ENCODE data around the gene KASH5.
"Not testable (repeated sequence)": the region's sequence is repeated elsewhere in the genome, so short reads cannot be mapped to it uniquely, and the experiment has no call there.

KASH5 gene

DNA sequence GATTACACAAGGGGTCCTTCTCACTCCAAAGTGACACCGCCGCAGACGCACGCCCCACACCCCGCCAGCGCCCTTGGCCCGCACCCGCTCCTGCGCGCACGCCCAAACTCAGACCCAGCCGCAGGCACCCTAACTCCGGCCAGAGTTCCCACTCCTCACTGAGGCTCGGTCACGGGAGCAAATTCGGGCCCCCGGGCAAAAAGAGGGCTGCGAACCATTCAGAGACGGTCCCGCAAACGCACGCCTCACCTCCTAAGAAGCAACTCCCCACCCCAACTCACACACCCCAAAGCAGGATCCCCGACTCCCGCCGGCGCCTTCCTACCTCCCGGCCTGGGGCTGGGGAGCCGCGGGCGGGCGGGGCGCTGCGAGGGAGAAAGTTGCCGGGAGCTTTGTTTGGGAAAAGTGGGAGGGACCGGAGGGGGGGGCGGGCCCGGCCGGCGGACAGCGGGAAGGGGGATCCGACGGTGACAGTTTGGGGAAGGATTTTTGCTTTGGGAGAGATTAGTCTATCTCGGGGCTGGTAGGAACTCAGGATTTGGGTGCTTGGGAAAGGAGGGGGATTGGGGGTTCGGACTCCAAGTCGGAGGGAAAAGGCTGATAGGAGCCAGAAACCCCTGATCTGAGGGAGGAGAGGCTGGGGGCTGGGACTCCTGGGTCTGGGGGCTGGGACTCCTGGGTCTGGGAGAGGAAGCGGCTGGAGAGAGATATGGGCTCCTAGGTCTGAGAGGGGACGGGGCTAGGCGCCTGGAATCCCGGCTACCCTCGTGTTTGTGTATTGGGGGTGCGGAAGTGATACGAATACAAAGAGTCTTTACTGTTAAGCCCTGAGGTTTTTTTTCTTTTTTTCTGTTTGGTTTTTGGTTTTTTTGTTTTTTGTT lies 25.8 kb upstream of the KASH5 start, which contains the start of gene TEAD2:
TSS of gene TEAD2 (minus strand) at position 369 of the 881 bp plus-strand sequence. CDS start 2,341 bp downstream, outside the sequence.
- DNase-seq (ENCODE audit: low spot score): peak; percentile 82

DNA sequence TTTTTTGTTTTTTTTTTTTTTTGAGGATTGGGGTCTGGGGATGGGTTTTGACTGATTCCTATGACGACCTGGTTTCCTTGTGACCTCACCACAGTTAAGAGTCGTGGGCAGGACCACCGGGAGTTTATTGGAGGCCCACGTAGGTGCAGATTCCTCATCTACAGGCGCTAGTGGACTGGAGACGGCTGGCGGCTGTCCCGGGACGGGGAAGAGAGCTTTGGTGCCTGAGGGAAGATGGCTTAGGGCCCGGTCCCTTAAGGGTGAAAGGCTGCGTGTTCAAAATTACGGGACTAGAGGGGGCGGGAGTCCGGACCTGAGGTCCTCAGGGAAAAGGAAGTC lies 25.2 kb upstream of the KASH5 start:
- DNase-seq (ENCODE audit: low spot score): no peak

DNA sequence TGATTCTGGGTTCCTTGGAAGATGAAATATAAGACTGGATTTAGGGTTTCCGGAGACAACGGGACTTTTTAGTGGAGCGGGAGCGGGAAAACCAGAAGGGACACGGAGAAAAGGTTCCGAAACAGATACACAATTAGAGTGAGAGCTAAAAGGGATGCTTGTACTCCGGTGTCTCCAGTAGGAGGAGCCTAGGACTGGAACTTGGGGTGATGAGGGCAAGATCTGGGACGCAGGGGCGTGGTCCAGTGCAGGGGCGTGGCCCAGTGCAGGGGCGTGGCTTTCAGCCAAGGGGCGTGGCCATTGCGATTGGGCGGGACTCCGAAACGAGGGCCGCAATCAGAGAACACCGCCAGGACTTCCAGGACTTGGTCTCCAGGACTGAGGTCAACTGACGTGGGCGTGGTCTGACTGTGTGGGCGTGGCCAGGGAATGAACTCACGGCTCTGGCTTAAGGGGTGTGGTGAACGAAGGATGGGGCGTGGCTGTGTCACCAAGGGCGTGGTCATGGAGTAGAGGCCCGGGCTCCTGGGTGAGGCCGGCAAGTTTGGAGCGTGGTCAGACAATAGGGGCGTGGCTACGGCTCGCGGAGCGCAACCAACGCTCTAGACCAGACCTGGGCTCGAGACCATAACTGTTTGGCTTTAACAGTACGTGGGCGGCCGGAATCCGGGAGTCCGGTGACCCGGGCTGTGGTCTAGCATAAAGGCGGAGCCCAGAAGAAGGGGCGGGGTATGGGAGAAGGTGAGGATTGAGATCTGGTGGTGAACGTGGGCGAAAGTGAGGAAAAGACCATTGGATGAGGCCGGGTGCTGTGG lies 24.6 kb upstream of the KASH5 start, which contains the start of gene DKKL1:
TSS of gene DKKL1 (plus strand) at position 610 of the 815 bp plus-strand sequence. CDS start at position 732, 122 bp downstream.
- peak; percentile 98 for DNase-seq (ENCODE audit: low spot score)

DNA sequence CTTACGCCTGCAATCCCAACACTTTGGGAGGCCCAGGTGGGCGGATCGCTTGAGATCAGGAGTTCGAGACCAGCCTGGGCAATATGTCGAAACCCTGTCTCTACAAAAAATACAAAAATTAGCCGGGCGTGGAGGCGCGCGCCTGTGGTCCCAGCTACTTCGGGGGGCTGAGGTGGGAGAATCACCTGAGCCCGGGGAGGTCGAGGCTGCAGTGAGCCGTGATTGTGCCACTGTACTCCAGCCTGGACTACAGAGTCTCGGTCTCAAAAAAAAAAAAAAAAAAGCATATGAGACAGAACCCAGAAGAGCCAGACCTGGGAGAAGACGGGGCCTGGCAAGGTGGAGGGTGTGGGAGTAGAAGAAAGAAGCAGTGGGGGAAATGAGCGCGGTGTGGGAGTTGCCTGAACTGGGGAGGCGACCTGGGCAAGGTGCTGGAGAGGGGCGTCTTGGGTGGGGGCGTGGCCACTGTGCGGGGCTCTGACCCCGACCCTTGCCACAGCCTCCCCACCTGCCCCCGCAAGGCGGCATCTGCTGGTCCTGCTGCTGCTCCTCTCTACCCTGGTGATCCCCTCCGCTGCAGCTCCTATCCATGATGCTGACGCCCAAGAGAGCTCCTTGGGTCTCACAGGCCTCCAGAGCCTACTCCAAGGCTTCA lies 23.8 kb upstream of the KASH5 start:
- DNase-seq (ENCODE audit: low spot score): no peak

GRCh38 chr19:49366110-49366509 lies 21.9 kb upstream of the KASH5 start:
- no peak for DNase-seq (ENCODE audit: low spot score)

DNA sequence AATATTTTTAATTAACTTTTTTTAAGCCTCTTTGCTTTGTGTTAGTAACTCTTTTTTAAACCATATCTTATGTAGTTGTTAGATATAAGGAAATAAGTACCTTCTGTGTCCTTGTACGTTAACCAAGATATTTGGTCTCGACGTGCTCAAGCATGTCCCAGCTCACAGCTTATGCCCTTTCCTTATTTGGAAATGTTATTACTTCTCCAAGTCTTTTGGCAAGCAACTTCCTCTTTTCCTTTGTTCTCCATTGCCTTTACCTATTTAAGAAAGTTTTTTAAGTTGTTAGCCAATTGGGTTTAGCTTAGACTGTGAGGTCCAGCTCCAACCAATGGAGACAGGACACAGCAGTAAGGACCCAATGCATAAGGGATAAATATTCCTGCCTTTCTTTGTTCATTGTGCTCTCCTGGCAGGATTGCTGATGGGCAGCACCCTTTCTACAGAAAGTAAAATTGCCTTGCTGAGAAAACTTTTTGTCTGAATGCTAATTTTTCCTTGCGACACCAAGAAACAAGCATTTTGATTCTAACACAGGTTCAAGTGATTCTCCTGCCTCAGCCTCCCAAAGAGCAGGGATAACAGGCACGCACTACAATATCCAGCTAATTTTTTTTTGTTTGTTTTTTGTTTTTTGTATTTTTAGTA lies 19.2 kb upstream of the KASH5 start:
- DNase-seq (ENCODE audit: low spot score): no peak

DNA sequence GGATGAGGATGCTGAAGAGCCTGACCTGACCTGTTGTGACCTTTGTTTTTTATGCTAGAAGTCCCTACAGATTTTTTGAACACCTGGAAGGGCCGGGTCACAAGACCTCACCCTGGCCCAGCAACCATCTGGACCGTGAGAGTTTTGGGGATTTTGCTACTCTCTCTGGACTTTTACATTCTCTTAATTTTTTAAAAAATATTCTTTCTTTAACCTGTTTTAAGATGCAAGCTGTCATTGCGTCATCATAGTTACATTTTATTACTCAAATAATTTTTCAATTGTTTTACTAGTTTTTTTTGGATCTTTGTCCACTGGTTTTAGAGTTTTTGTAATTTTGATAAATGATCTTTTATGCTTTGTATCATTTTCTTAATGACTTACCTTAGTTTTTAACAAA lies 16.9 kb upstream of the KASH5 start:
- no peak for DNase-seq (ENCODE audit: low spot score)

- DNase-seq (ENCODE audit: low spot score): not testable (repeated sequence)
Measured at GRCh38 chr19:49373174-49373573, 14.9 kb upstream of the KASH5 start.

- no peak for DNase-seq (ENCODE audit: low spot score)
Measured at GRCh38 chr19:49374665-49375434, 13.2 kb upstream of the KASH5 start.

DNA sequence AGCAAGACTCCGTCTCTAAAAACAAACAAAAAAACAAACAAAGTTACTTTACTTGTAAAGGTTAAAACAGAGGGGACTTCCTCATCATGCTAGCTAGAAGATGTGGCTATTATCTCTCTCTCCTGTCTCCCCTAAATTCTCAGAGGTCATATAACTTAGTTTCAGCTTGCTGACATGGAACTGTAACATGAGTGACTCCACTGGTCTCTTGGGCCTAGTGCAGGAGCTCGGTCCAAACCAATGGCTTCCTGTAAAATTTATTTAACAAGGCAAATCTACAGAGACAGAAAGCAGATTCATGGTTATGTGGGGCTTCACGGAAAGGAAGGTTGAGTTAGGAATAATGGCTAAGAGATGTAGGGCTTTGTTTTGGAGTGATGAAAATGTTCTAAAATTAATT lies 9.5 kb upstream of the KASH5 start:
- no peak for DNase-seq (ENCODE audit: low spot score)

GRCh38 chr19:49380391-49380790 lies 7.7 kb upstream of the KASH5 start:
- DNase-seq (ENCODE audit: low spot score): no peak

GRCh38 chr19:49382639-49383038 lies 5.4 kb upstream of the KASH5 start:
- DNase-seq (ENCODE audit: low spot score): no peak

DNA sequence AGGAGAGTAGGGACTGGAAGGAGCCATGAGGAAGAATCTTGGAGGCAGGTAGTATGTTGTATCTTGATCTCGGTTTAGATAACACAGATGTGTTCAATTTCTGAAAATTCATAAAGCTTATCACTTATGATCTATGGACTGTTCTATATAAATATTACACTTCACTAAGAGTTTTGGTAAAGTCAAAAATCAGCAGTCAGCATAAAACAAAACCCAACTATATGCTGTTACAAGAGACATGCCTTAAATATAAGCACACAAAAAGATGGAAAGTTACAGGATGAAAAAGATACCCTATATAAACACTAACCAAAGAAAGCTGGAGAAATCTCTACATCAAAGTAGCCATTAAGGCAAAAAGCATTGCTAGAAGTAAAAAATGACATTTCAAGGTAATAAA lies 4.5 kb upstream of the KASH5 start:
- DNase-seq (ENCODE audit: low spot score): no peak

DNA sequence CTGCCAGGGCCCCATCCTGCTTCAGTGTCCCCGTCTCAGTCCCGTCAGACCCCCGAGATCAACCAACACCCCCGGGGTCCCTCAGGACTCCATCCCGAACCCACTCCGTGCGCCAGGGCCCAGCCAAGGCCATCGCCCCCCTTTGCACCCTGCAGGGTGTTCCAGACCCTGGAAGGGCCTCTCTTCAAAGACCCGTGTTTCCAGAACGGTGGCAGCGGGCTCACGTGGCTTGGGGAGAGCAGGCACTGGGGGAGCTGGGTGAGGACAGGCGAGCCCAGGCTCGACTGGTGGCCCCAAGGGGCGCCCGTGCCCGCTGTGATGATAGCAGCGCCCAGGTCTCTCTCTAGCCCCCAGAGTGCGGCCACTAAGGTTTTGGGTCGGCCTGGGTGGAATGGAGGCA lies 1.4 kb downstream of the KASH5 start:
- no peak for DNase-seq (ENCODE audit: low spot score)

GRCh38 chr19:49390131-49390928 lies 2.3 kb downstream of the KASH5 start:
- no peak for DNase-seq (ENCODE audit: low spot score)

DNA sequence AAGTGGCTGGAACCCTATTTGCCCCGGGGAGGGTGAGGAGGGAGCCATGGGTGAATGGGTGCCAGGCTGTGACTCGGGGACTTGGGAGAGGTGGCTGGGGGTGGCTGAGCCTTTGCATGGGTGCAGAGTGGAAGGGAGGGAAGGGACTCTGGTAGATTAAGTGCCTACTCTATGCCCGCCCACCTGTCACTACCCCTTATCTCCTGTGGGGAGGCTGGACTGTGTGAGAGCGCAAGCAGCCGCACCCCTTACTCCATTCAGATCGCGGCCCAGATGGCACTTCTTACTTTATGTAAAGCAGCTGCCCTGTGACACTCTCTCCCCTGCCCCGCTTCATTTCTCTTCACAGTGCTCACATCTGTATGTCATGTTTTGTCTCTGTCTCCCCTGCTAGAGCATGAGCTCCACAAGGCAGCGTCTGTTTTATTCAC lies 2.9 kb downstream of the KASH5 start:
- no peak for DNase-seq (ENCODE audit: low spot score)

DNA sequence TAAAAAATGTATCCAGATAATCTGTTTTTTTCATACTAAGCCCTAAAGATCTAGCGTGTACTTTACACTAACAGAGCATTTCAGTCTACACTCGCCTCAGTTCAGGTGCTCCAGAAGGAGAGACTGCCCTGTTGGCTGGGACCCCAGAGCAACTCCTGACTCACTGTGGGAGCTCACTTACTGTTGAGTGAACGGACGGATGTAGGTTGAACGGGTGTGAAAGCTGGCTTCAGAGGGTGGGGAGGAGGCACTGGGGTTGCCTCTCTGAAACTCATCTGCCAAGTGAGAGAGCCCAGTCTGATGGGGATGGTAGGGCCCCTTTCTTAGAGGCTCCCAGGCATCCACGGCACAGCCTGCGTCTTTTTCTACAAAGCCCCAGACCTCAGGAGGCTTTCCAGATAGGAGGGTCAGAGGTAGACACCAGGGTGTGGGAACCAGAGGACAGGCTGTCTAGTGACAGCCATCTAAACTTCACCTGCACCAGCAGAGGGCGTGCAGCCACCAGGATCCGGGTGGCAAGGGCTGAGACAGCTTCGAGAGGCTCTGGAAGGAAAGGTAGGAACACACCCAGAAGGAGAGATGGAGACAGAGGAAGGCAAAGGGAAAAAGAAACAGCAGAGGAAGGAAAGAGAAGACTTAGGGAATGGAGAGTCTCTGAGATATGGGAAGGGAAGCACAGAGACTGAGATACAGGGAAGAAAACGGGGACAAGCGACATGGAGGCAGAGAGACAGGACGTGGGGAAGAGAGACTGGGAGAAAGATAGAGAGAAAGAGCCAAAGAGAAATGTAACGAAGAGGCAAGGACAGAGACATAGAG lies 3.7 kb downstream of the KASH5 start:
- DNase-seq (ENCODE audit: low spot score): peak; percentile 80

DNA sequence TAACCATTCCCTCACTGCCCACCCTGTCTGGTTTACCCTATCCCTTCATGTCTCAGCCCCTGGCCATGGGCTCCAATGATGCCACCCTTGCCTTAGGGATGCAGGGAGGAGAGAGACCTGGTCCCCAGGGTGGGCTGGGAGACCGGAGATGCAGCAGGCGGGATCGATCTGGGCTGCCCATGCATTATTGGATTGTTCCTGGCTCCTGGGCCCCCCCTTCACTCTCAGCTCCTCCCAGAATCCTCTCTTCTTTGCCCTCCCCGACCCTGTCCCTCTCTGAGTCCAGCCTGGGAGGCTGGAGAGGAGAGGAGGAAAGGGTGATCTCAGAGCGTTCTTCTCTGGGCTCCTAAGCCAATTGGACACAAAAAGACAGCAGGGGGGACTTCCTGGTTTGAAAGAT lies 5.8 kb downstream of the KASH5 start:
- no peak for DNase-seq (ENCODE audit: low spot score)
